SH-SY5Y (cell line): ENCODE measurements around the gene RFTN1.

Experiments
- GATA2 ChIP-seq: IDR thresholded peaks from 2 replicates; pipeline ENCODE4 v1.6.1; 2011; ENCODE audit warnings: mild to moderate bottlenecking, low read depth, low read length
- GATA3 ChIP-seq: IDR thresholded peaks from 2 replicates; pipeline ENCODE4 v1.6.1; 2011; ENCODE audit warnings: low read depth, mild to moderate bottlenecking, low read length, moderate library complexity

DNA sequence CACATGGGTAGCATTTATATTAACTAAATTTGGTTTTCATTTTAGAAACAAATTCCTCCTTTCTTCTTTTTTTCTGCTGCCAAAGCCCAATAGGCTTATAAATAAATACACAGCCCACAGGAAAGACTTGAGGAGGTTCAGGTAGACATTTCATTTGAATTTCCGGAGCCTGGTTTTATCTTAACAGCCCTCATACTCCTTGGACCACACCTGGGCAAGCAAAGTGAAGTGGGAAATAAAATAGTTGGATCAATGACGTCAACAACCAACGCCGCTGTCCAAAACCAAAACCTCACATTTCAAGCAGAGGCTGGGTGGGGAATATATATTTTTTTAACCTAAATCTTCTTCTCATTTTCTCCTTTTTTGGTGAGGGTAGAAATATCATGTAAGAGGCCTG lies 53.2 kb downstream of the RFTN1 start:
- TF ChIP-seq GATA2 (no peak), GATA3 (no peak)
